Nephron (organoid): ENCODE results near the gene COQ4.

Experiments used
- H3K27ac Mint-ChIP-seq, 3 experiments: 2 replicates each; pipeline ENCODE4 v1.8.0; 2020; ENCODE audit warnings: mixed read lengths in 3 of 3, mild to moderate bottlenecking in 2 of 3, moderate library complexity in 1 of 3
- H3K27me3 Mint-ChIP-seq: 2 replicates; pipeline ENCODE4 v1.8.0; 2021; ENCODE audit warnings: low read depth, mild to moderate bottlenecking, moderate library complexity, mixed read lengths
- H3K36me3 Mint-ChIP-seq: 2 replicates; pipeline ENCODE4 v1.8.0; 2020; ENCODE audit warnings: low read depth, mixed read lengths
- H3K4me1 Mint-ChIP-seq: 2 replicates; pipeline ENCODE4 v1.8.0; 2020; ENCODE audit warnings: mixed read lengths
- H3K4me3 Mint-ChIP-seq, 3 experiments: 2 replicates each; pipeline ENCODE4 v1.8.0; 2020; ENCODE audit warnings: mild to moderate bottlenecking in 3 of 3, mixed read lengths in 3 of 3, moderate library complexity in 2 of 3
- H3K9me3 Mint-ChIP-seq: 2 replicates; pipeline ENCODE4 v1.8.0; 2020; ENCODE audit warnings: mixed read lengths
- CTCF ChIP-seq, 3 experiments: fragments of 200-600 bp; sonication (generic); IDR thresholded peaks; one replicate each; pipeline ENCODE4 v1.5.0; 2021; ENCODE audit warnings: antibody characterized with exemption in 3 of 3; ENCODE audit not compliant: unreplicated experiment in 3 of 3

Gene COQ4

GRCh38 chr9:128298535-128299482, 23.8 kb upstream of the COQ4 start:
- H3K4me1 Mint-ChIP-seq = no peaks in the 10 kb centered on the region
- H3K9me3 Mint-ChIP-seq = no peaks in the 10 kb centered on the region
- no peaks in the 10 kb centered on the region for H3K27me3 Mint-ChIP-seq
- H3K36me3 Mint-ChIP-seq = peaks cover 3% of the 10 kb centered on the region
- no peak overlapping the region for H3K4me3 Mint-ChIP-seq
- TF ChIP-seq CTCF (IDR thresholded peaks at IDR 0.05; ENCODE audit: unreplicated experiment in 3 of 3) = no peak
- H3K27ac Mint-ChIP-seq = no peak overlapping the region

GRCh38 chr9:128304136-128304970, 18.3 kb upstream of the COQ4 start:
- Mint-ChIP-seq H3K27ac (no peak overlapping the region), H3K27me3 (no peaks in the 10 kb centered on the region), H3K9me3 (no peaks in the 10 kb centered on the region), H3K36me3 (peaks cover 12% of the 10 kb centered on the region), H3K4me1 (no peaks in the 10 kb centered on the region), H3K4me3 (no peak overlapping the region)
- TF ChIP-seq CTCF (IDR thresholded peaks at IDR 0.05; ENCODE audit: unreplicated experiment in 3 of 3) = no peak

- TF ChIP-seq CTCF (IDR thresholded peaks at IDR 0.05; ENCODE audit: unreplicated experiment in 3 of 3) = no peak
- Mint-ChIP-seq H3K9me3 (no peaks in the 10 kb centered on the region), H3K4me1 (no peaks in the 10 kb centered on the region), H3K4me3 (no peak overlapping the region), H3K27ac (no peak overlapping the region), H3K36me3 (peaks cover 17% of the 10 kb centered on the region), H3K27me3 (no peaks in the 10 kb centered on the region)
These were observed 17.7 kb upstream of the COQ4 start for GRCh38 chr9:128304971-128305288.

GRCh38 chr9:128309551-128309950, 13.1 kb upstream of the COQ4 start:
- no peak overlapping the region for H3K27ac Mint-ChIP-seq
- no peak for TF ChIP-seq CTCF (IDR thresholded peaks at IDR 0.05; ENCODE audit: unreplicated experiment in 3 of 3)
- peaks cover 41% of the 10 kb centered on the region for H3K36me3 Mint-ChIP-seq
- no peaks in the 10 kb centered on the region for H3K27me3 Mint-ChIP-seq
- no peaks in the 10 kb centered on the region for H3K9me3 Mint-ChIP-seq
- no peaks in the 10 kb centered on the region for H3K4me1 Mint-ChIP-seq
- no peak overlapping the region for H3K4me3 Mint-ChIP-seq

GRCh38 chr9:128310461-128310860, 12.2 kb upstream of the COQ4 start:
- Mint-ChIP-seq H3K27me3 (no peaks in the 10 kb centered on the region), H3K4me1 (no peaks in the 10 kb centered on the region), H3K36me3 (peaks cover 46% of the 10 kb centered on the region), H3K4me3 (no peak overlapping the region), H3K9me3 (no peaks in the 10 kb centered on the region), H3K27ac (no peak overlapping the region)
- no peak for TF ChIP-seq CTCF (IDR thresholded peaks at IDR 0.05; ENCODE audit: unreplicated experiment in 3 of 3)
